ENCODE measurements around the gene ADAM20. TPM values are rescaled to one million over a fixed set of nuclear protein-coding genes. Genes with fewer than 3 reads are reported as not detected.

ADAM20 gene
- total RNA-seq (2014; rRNA removed; shearing (Covaris generic)) (under 0.01 and 0.54 TPM in 2 replicates), polyA plus RNA-seq (2016; fragmentation: Nextera tagmentation; extraction: Ambion mirVana) (0.06 TPM in 1 of 2 replicates, not detected in the other)

- no peaks in the 10 kb centered on the region for H3K9me3 ChIP-seq (ENCODE audit: low read depth)
- H2AFZ ChIP-seq: no peak within 1 kb of the TSS
- no peaks in the 10 kb centered on the region for H3K9me2 ChIP-seq (ENCODE audit: insufficient read depth)
- H3K4me3 ChIP-seq: no peak within 1 kb of the TSS
- no peak within 1 kb of the TSS for H3K4me2 ChIP-seq (ENCODE audit: unreplicated experiment)
- H4K20me1 ChIP-seq (ENCODE audit: insufficient read depth): 0 out of 2 replicates have a peak, but pooled peaks cover 5% of the 10 kb centered on the region
- DNase-seq: no peak
- H3F3A ChIP-seq (ENCODE audit: insufficient read depth): no peaks in the 10 kb centered on the region
- H3K9ac ChIP-seq: no peak within 1 kb of the TSS
- no peaks in the 10 kb centered on the region for H3K36me3 ChIP-seq (ENCODE audit: low read depth)
- in situ Hi-C loops (cut with MboI): no loop called here
- no peak within 1 kb of the TSS for H3K27ac ChIP-seq
- no peaks in the 10 kb centered on the region for H3K79me2 ChIP-seq (ENCODE audit: insufficient read depth)
- TF ChIP-seq EZH2 (IDR thresholded peaks at IDR 0.05; ENCODE audit: insufficient read depth, poor library complexity, severe bottlenecking) (no peak), EZH2phosphoT487 (IDR thresholded peaks at IDR 0.05; ENCODE audit: insufficient read depth, low read depth) (no peak)
- H3K4me1 ChIP-seq (ENCODE audit: insufficient read depth): no peaks in the 10 kb centered on the region
- H3K27me3 ChIP-seq (replicated peaks; ENCODE audit: insufficient read depth): no peaks in the 10 kb centered on the region
Measured at GRCh38 chr14:70534904-70535303, at the start of gene ADAM20. Gene ADAM20, minus strand, starts transcription at chr14:70535004. Its CDS starts 10,247 bp downstream, at chr14:70524757.

DNA sequence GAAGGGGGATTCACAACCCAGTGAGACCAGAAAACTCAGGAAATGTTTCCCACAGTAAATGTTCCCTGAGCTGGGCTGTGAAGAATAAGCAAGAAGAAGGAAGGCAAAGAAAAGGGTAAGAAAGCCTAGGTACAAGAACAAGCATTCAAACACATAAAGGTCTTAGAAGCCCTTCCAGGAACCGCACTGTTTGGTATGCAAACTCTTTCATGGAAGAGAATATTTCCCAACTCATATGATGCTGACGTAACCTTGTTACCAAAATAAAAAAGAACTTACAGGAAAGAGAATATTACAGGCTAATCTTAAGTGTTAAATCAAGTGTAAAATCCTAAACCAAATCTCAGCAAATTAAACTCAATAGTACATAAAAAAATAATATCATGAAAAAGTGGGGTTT lies 42.1 kb upstream of the ADAM20 start:
- Histone ChIP-seq H3F3A (ENCODE audit: insufficient read depth) (0 out of 2 replicates have a peak, but pooled peaks cover 3% of the 10 kb centered on the region), H3K36me3 (ENCODE audit: low read depth) (peaks cover 30% of the 10 kb centered on the region), H2AFZ (no peak overlapping the region), H3K9me2 (ENCODE audit: insufficient read depth) (no peaks in the 10 kb centered on the region), H3K4me1 (ENCODE audit: insufficient read depth) (no peaks in the 10 kb centered on the region), H4K20me1 (ENCODE audit: insufficient read depth) (no peaks in the 10 kb centered on the region), H3K27ac (no peak overlapping the region), H3K27me3 (replicated peaks; ENCODE audit: insufficient read depth) (no peaks in the 10 kb centered on the region), H3K4me3 (no peak overlapping the region), H3K4me2 (ENCODE audit: unreplicated experiment) (no peak overlapping the region), H3K9ac (no peak overlapping the region), H3K79me2 (ENCODE audit: insufficient read depth) (peaks cover 11% of the 10 kb centered on the region; the same call in 1 of the 2 replicates), H3K9me3 (ENCODE audit: low read depth) (no peaks in the 10 kb centered on the region)
- in situ Hi-C loops (cut with MboI): no loop called here
- WGBS, 2 experiments (ENCODE audit: low coverage in 1 of 2, low lambda C conversion rate in 2 of 2, missing lambda C conversion rate in 2 of 2): 97 to 98% methylated on average over 2 of the region's 2 CpGs
- DNase-seq: no peak
- TF ChIP-seq EZH2phosphoT487 (IDR thresholded peaks at IDR 0.05; ENCODE audit: insufficient read depth, low read depth): no peak
- TF ChIP-seq EZH2 (IDR thresholded peaks at IDR 0.05; ENCODE audit: insufficient read depth, poor library complexity, severe bottlenecking): no peak

DNA sequence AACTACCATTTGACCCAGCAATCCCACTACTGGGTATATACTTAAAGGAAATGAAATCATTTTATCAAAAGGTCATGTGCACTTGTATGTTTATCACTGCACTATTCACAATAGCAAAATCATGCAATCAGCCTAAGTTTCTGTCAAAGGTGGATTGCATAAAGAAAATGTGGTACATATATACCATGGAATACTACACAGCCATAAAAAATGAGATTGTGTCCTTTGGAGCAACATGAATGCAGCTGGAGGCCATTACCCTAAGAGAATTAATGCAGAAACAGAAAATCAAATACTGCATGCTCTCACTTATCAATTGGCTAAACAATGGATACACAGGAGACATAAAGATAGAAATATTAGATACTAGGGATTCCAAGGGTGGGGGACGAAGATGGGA lies 38.2 kb upstream of the ADAM20 start:
- Histone ChIP-seq H3K9me2 (ENCODE audit: insufficient read depth) (no peaks in the 10 kb centered on the region), H3K4me2 (ENCODE audit: unreplicated experiment) (no peak overlapping the region), H3K4me1 (ENCODE audit: insufficient read depth) (no peaks in the 10 kb centered on the region), H3K79me2 (ENCODE audit: insufficient read depth) (peaks cover 35% of the 10 kb centered on the region), H3K27ac (no peak overlapping the region), H3K9me3 (ENCODE audit: low read depth) (no peaks in the 10 kb centered on the region), H4K20me1 (ENCODE audit: insufficient read depth) (no peaks in the 10 kb centered on the region), H3K4me3 (no peak overlapping the region), H3K9ac (no peak overlapping the region), H3F3A (ENCODE audit: insufficient read depth) (no peaks in the 10 kb centered on the region; the same call in 1 of the 2 replicates), H2AFZ (no peak overlapping the region), H3K36me3 (ENCODE audit: low read depth) (0 out of 2 replicates have a peak, but pooled peaks cover 2% of the 10 kb centered on the region), H3K27me3 (replicated peaks; ENCODE audit: insufficient read depth) (no peaks in the 10 kb centered on the region)
- no peak for DNase-seq
- in situ Hi-C loops (cut with MboI): no loop called here
- TF ChIP-seq EZH2 (IDR thresholded peaks at IDR 0.05; ENCODE audit: insufficient read depth, poor library complexity, severe bottlenecking): no peak
- no peak for TF ChIP-seq EZH2phosphoT487 (IDR thresholded peaks at IDR 0.05; ENCODE audit: insufficient read depth, low read depth)
- WGBS, 2 experiments (ENCODE audit: low coverage in 1 of 2, low lambda C conversion rate in 2 of 2, missing lambda C conversion rate in 2 of 2): 97 to 100% methylated on average over 1 of the region's 1 CpG

DNA sequence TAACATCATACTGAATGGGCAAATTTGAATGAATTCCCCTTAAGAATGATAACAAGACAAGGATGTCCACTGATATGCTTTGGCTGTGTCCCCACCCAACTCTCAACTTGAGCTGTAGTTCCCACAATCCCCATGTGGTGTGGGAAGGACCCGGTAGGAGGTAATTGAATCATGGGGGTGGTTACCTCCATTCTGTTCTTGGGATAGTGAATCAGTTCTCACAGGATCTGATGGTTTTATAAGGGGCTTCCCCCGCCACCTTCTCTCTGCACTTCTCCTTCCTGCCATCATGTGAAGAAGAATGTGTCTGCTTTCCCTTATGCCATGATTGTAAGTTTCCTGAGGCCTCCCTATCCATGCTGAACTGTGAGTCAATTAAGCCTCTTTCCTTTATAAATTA lies 36.3 kb upstream of the ADAM20 start:
- Histone ChIP-seq H3K4me3 (no peak overlapping the region), H3K9me3 (ENCODE audit: low read depth) (no peaks in the 10 kb centered on the region), H2AFZ (no peak overlapping the region), H3K27me3 (replicated peaks; ENCODE audit: insufficient read depth) (no peaks in the 10 kb centered on the region), H3K4me1 (ENCODE audit: insufficient read depth) (no peaks in the 10 kb centered on the region), H3F3A (ENCODE audit: insufficient read depth) (no peaks in the 10 kb centered on the region; the same call in 1 of the 2 replicates), H4K20me1 (ENCODE audit: insufficient read depth) (no peaks in the 10 kb centered on the region), H3K9me2 (ENCODE audit: insufficient read depth) (no peaks in the 10 kb centered on the region), H3K4me2 (ENCODE audit: unreplicated experiment) (no peak overlapping the region), H3K79me2 (ENCODE audit: insufficient read depth) (peaks cover 40% of the 10 kb centered on the region), H3K9ac (no peak overlapping the region), H3K27ac (no peak overlapping the region), H3K36me3 (ENCODE audit: low read depth) (0 out of 2 replicates have a peak, but pooled peaks cover 3% of the 10 kb centered on the region)
- in situ Hi-C loops (cut with MboI): no loop called here
- no peak for TF ChIP-seq EZH2 (IDR thresholded peaks at IDR 0.05; ENCODE audit: insufficient read depth, poor library complexity, severe bottlenecking)
- WGBS, 2 experiments (ENCODE audit: low coverage in 1 of 2, low lambda C conversion rate in 2 of 2, missing lambda C conversion rate in 2 of 2): 91 to 98% methylated on average over 2 of the region's 2 CpGs
- no peak for DNase-seq

DNA sequence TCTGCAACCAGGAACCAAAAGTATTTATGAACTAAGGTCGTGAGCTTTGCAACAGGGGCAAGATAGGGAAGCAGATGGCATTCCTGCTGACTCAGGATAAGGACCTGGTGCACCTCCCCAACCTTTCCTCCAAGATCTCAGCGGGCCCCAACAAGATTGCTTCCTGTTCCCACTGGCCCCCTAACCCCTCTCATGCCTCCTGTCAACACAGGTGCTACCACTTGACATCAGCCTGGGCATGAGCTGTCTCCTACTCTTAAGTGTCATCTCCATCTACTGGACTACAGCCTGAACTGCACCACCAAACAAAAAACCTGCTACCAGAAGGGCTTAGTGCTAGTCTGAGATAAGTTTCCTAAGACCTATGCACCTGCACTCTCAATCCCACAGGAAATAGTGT lies 33.0 kb upstream of the ADAM20 start:
- Histone ChIP-seq H3K4me3 (no peak overlapping the region), H3K27me3 (replicated peaks; ENCODE audit: insufficient read depth) (no peaks in the 10 kb centered on the region), H3K9me3 (ENCODE audit: low read depth) (no peaks in the 10 kb centered on the region), H3K36me3 (ENCODE audit: low read depth) (0 out of 2 replicates have a peak, but pooled peaks cover 6% of the 10 kb centered on the region), H3K4me2 (ENCODE audit: unreplicated experiment) (no peak overlapping the region), H3K4me1 (ENCODE audit: insufficient read depth) (no peaks in the 10 kb centered on the region), H3K9ac (no peak overlapping the region), H3K9me2 (ENCODE audit: insufficient read depth) (no peaks in the 10 kb centered on the region), H3K79me2 (ENCODE audit: insufficient read depth) (peaks cover 35% of the 10 kb centered on the region), H2AFZ (no peak overlapping the region), H4K20me1 (ENCODE audit: insufficient read depth) (no peaks in the 10 kb centered on the region), H3F3A (ENCODE audit: insufficient read depth) (no peaks in the 10 kb centered on the region; the same call in 1 of the 2 replicates), H3K27ac (no peak overlapping the region)
- TF ChIP-seq EZH2phosphoT487 (IDR thresholded peaks at IDR 0.05; ENCODE audit: insufficient read depth, low read depth) (no peak), EZH2 (IDR thresholded peaks at IDR 0.05; ENCODE audit: insufficient read depth, poor library complexity, severe bottlenecking) (no peak)
- peak; percentile 56 for DNase-seq
- in situ Hi-C loops (cut with MboI): no loop called here
- WGBS, 2 experiments (ENCODE audit: low coverage in 1 of 2, low lambda C conversion rate in 2 of 2, missing lambda C conversion rate in 2 of 2): 69 to 75% methylated on average over 2 of the region's 2 CpGs
